ENCODE measurements around the gene CELSR1.
A peak's percentile ranks its signal among the peaks of the same experiment; 100 is the strongest.

CELSR1 gene

GRCh38 chr22:46349681-46350080 is 187.7 kb downstream of the CELSR1 start:
- DNase-seq (ENCODE audit: low read depth) = no peak

DNA sequence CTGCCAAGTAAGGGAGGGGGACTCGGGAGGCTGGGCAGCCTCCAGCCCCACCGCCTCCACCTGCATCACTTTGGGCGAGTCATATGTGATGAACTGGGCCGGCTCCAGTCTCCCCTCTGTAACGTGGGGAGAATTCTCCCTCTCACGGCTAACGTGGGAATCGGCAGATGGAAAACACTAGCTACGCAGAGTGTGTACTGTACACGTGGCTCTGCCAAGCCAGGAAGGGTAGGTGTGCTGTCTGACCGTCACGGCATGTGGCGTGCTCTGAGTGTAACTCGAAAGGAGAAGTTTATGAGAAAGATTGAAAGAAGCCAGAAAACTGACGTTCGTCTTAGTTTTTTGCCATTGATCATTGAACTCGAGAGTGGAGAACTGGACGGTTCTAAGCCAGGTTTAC is 188.2 kb downstream of the CELSR1 start:
- no peak for DNase-seq (ENCODE audit: low read depth)

- DNase-seq (ENCODE audit: low read depth) = no peak
Measured at GRCh38 chr22:46348099-46348695, 189.2 kb downstream of the CELSR1 start.

GRCh38 chr22:46347646-46348045 is 189.8 kb downstream of the CELSR1 start:
- DNase-seq (ENCODE audit: low read depth) = no peak

DNA sequence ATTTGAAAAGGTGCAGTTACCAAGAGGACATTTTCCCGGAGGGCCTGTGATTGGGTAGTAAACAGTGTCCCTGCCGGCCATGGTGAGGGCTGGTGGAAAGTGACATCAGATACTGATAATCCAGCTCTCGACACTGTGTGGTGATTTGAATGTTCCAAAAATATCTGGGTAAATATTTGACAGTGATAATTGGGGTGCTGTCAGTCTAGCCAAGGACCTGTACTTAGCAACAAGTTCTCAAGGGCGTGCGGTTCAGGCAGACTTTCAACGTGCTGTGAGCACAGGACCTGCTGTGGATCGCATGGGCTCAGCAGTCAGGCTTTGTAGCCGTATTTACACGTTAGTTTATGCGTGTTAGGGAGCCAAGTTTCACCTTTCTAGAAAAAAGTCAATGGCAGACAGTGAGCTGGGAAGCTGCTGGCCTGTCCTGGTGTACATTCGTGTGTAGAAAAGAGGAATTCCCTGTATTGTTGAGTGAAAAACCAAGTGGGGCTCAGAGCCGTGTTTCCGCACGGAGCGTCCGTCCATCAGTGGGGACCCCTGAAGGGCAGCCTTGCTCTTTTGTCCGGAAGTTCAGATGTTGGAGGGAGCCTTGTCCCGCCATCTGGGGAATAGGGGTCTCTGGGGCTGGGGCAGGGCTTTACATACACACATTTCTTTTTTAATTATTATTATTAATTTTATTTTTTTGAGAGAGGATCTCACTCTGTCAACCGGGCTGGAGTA is 190.6 kb downstream of the CELSR1 start:
- no peak for DNase-seq (ENCODE audit: low read depth)

DNA sequence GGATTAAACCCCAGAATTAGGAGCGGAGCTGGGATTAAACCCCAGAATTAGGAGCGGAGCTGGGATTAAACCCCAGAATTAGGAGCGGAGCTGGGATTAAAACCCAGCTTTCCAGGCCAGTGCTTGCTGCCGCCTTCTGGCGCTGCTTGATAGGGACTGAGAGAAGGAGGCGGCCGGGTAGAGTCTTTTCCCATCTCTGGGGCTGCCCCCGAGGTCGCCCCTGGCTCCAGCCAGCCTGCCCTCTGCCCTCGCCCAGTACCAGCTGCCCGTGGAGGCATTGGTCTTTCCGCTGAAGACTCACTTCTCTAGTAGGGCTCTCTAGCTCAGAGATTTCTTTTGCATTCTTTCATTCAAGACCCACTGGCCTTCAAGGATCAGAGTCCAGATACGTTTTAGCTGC is 196.7 kb downstream of the CELSR1 start:
- DNase-seq (ENCODE audit: low read depth) = no peak

GRCh38 chr22:46339956-46340355 is 197.5 kb downstream of the CELSR1 start:
- DNase-seq (ENCODE audit: low read depth) = no peak

DNA sequence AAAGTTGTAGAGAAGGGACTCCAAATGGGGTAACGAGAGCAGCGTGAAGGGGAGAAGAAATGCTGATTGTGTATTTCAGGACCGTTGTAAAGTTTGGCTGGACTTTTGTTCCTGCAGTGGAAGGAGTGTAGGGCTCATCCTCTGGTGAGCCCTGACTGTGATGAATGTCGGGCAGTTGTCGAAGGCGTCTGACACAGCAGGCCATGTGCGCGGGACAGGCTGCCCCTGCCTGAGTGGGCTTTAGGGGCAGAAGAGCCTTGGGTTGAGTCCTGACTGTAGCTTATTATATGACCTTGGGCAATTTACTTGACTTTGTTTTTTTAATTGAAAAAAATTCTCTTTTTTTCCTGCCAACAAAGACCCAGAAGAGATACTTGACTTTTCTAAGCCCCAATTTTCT is 198.8 kb downstream of the CELSR1 start:
- no peak for DNase-seq (ENCODE audit: low read depth)

DNA sequence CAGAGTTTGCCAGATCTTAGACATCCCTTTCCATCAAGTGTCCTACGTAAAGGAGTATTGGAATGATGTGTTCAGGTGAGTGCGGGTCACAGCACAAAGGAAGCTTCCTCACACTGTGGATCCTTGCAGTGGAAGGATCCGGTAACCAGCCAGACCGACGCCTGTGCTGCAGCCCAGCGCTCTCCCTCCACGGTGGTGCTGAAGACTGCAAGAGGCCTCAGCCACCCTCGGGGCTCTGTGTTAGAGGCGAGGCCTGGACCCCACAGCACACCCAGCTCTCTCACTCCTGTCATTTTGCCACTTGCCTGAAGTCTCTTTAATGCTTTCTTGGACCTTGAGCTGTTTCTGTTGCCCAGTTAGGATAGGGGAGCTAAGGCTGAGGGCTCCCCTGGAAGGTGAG is 199.6 kb downstream of the CELSR1 start:
- no peak for DNase-seq (ENCODE audit: low read depth)

DNA sequence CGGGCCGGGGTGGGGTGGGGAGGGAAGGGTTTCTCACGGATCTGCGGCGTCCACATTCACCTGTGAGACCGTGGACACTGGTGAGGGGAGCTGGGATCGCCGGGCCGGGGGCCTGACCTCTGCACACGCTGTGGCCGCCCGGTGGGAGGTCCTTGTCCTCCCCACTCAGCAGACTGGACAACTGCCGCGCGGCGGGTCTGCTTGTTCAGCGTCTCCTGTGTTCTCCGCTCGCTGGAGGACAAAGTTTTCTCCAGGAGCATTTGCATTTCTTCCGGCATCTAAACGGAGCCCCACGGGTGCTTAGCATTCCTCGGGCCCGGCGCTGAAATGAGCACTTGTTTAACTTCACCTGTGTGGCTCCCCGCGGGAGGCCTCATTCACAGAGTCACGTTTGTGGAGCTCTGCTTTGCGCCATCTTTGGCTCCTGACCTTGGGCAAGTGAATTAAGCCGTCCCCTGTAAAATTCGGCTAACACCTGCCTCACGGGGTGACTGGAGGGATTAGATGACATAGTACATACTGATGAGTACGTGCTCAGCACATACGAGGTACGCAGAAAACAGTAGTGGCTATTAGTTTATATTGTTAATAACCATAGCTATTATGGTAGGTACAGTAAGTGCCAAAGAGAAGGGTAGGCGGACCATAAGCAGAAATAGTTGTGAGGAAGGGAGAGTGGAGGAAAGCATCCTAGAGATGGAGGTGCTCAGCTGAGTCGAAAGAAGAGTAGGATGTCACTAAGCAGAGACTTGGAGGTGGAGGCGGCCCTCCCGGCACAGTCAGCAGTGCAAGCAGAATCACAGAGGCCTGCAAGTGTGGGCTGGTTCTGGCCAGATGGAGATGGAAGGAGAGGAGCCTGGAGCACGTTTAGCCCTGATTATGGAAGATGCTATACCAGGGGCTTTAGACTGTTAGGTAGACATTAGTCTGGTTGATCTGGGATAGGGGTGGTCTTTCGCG is 201.0 kb downstream of the CELSR1 start:
- no peak for DNase-seq (ENCODE audit: low read depth)

DNA sequence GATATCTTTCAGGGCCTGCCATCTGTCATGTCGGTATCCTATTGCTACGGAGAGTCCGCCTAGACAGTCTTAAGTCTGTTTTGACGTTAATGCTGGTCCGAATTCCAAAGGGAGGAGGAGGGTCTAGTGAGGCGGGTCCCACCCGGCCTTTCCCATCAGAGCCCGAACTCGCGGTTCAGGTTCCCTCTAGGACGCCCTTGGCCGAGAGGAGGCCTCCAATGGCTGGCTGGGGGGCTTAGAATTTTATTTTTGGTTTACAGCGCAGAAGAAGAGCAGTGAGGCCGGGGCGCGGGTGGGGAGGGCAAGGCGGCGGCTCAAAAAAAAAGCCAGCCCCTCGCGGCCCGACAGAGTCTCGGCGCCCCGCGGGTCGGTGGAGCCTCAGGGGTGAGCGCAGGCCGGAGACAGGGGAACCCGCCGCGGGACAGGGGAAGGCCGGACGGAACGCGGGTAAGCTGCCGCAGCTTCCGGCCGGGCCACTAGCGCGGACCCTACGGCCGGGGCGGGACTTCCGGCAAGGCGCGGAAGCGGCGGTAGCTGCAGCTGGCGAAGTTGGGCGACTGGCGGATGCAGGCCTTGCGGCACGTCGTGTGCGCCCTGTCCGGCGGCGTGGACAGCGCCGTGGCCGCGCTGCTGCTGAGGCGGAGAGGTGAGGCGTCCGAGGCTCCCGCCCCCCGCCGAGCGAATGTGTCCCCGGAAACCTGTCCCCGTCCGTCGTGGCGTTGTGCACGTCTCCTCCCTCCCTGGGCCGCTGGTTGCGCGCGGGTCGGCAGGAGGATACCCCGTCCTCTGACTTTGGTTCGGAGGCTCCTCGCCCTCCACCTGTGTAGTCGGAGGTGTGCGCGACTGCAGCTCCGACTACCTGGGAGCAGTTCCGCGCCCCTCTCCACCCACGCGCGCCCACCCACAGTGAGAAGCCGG is 202.0 kb downstream of the CELSR1 start, which contains the start of gene TRMU:
TSS of gene TRMU (plus strand) at position 514 of the 918 bp plus-strand sequence. CDS start at position 565, 51 bp downstream.
- DNase-seq (ENCODE audit: low read depth) = peak; percentile 61

- DNase-seq (ENCODE audit: low read depth) = no peak
Measured at GRCh38 chr22:46331496-46331895, 205.9 kb downstream of the CELSR1 start.

- no peak for DNase-seq (ENCODE audit: low read depth)
Measured at GRCh38 chr22:46330426-46330825, 207.0 kb downstream of the CELSR1 start.

DNA sequence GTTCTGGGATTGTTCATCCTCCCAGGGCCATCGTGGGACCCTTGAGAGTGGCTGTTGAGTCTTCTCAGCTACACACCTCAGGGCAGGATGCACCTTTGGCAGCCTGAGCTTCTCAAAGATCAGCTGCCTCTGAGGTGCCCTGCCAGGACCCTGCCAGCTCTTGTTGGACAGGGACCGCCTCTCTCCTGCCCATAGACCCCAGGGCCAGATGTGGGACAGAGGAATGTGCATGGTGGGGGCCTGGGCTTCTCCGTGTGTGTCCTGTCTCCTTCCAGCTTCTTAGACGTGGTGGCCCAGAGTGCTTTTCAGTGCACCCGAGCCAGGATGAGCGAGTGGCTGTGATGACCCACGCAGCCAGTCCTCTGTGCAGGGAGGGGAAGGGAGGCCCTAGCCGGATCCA is 207.8 kb downstream of the CELSR1 start:
- DNase-seq (ENCODE audit: low read depth) = no peak

DNA sequence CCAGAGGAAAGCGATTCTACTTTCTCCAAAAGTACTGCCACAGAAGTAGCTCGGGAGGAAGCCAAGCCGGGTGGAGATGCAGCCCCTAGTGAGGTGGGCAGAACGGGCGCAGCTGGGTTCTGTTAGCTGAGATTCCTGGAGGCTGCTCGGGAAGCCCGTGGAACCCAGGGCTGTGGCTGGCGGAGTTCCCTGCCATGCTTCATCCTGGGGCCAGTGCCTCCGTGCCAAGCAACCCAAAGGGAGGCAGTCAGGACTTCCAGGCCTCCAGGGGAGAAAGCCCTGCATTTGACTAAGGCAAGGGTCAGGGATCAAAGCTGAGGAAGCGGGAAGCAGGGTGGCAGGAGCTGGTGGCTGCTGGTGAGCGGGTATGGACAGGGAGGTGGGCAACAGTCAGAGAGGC is 208.6 kb downstream of the CELSR1 start:
- no peak for DNase-seq (ENCODE audit: low read depth)

- no peak for DNase-seq (ENCODE audit: low read depth)
Measured at GRCh38 chr22:46327691-46328465, 209.5 kb downstream of the CELSR1 start.

DNA sequence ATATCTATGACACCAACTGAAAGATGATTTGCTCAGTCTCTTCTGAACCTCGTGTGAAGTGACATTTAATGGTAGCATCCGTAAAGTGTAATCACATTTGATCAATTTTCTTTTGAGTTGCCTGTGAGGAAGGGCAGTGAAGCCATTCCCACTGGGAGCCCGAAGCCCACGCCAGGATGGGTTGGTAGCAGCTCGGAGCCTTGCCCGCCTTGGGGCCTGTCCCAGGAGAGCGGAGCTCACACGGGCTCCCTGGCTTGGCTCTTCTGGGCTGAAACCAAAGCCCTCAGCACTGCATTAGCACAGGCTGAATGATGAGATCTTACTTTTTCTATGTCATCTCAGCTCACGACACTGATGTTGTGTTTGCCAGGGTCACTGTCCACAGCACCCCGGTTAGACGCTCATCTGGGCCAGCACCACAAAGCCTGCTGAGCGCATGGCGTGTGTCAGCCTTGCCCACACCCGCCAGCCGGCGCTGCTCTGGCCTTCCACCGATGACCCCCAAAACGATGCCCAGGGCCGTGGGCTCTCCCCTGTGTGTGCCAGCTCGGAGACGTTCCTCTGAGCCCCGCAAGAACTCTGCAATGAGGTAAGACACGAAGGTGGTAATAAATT is 211.2 kb downstream of the CELSR1 start:
- DNase-seq (ENCODE audit: low read depth) = no peak

- DNase-seq (ENCODE audit: low read depth) = no peak
Measured at GRCh38 chr22:46323162-46323561, 214.3 kb downstream of the CELSR1 start.

DNA sequence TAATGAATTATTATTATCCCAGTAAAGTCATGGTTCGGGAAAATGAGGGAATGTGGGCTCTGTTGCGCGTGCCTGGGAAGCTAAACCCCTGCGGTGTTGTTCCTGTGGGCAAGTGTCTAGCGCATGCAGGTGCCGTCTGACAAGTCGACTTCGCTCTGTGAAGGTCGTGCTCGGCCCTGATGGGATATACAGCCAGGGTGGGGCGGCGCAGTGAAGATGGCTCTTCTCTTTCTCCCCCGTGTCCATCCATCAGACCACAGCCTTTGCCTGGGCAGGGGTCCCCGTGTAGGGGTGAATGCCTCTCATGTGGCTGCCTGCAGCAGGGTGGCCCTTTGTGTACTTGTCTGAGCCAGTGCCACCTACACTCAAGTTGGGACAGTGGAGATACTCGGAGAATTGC is 214.7 kb downstream of the CELSR1 start:
- DNase-seq (ENCODE audit: low read depth) = no peak

- no peak for DNase-seq (ENCODE audit: low read depth)
Measured at GRCh38 chr22:46320716-46321386, 216.6 kb downstream of the CELSR1 start.

All from activated gamma-delta T cell treated with anti-CD3 and anti-CD28 coated beads, Interleukin-2, amount 50 U/mL, for 16 hours (primary cell).